H1 (cell line): ENCODE measurements around the gene KCNH6. TPM values are rescaled to one million over a fixed set of nuclear protein-coding genes. Genes with fewer than 3 reads are reported as not detected.

Source experiments
- CTCF ChIA-PET: fragments of 300-600 bp; sonication (Branson Sonifier 250); formaldehyde crosslinking; loops from one replicate; lab custom pipeline; 2021; ENCODE audit not compliant: partially characterized antibody; lab: Charles Lee
- POLR2A ChIA-PET: fragments of 300-600 bp; sonication (Branson Sonifier 250); formaldehyde crosslinking; loops from one replicate; lab custom pipeline; 2021; ENCODE audit warnings: inconsistent platforms; ENCODE audit not compliant: partially characterized antibody; lab: Charles Lee
- DNase-seq, 2 experiments: peaks; one replicate each; pipeline versions ENCODE4 v3.0.0 to v3.0.0-alpha.2; 2010 to 2022; ENCODE audit warnings: low spot score in 2 of 2, low read depth in 1 of 2, mixed read lengths in 1 of 2
- FAIRE-seq: peaks from 2 replicates; lab custom pipeline; 2011; peaks lifted over from hg19 to GRCh38; lab: Jason Lieb, UNC
- H2AFZ ChIP-seq: 2 replicates; pipeline ENCODE4 v1.8.1; 2012; ENCODE audit warnings: low read length, inconsistent platforms
- H2AK5ac ChIP-seq: 2 replicates; pipeline ENCODE4 v1.6.1; 2013; ENCODE audit warnings: low read depth, low read length
- H2BK120ac ChIP-seq: replicated peaks from 2 replicates; pipeline ENCODE3; 2013; ENCODE audit warnings: low read depth, low read length, inconsistent platforms
- H2BK12ac ChIP-seq: 2 replicates; pipeline ENCODE4 v1.6.1; 2013; ENCODE audit warnings: low read depth, low read length
- H2BK15ac ChIP-seq: 2 replicates; pipeline ENCODE4 v1.6.1; 2013; ENCODE audit warnings: low read length
- H2BK20ac ChIP-seq: 2 replicates; pipeline ENCODE4 v1.6.1; 2013; ENCODE audit warnings: low read length
- H2BK5ac ChIP-seq: 2 replicates; pipeline ENCODE4 v1.6.1; 2013; ENCODE audit warnings: low read depth, low read length
- H3K14ac ChIP-seq: 2 replicates; pipeline ENCODE4 v1.6.1; 2013; ENCODE audit warnings: inconsistent platforms; ENCODE audit not compliant: insufficient read length
- H3K18ac ChIP-seq: 2 replicates; pipeline ENCODE4 v1.6.1; 2013; ENCODE audit warnings: low read length; ENCODE audit errors: extremely low read depth
- H3K23ac ChIP-seq: 2 replicates; pipeline ENCODE4 v1.6.1; 2013; ENCODE audit warnings: inconsistent platforms; ENCODE audit not compliant: insufficient read length
- H3K23me2 ChIP-seq: 2 replicates; pipeline ENCODE4 v1.6.1; 2013; ENCODE audit warnings: low read depth, low read length
- H3K27ac ChIP-seq: 2 replicates; pipeline ENCODE4 v1.6.1; 2011; ENCODE audit warnings: low read depth, low read length, inconsistent platforms
- H3K27me3 ChIP-seq, 4 experiments: replicated peaks in 1 of 4; 1 replicate in 1 of 4; 2 replicates in 3 of 4; pipeline versions ENCODE4 v1.6.1 to v1.8.1; 2011 to 2013; ENCODE audit warnings: low read length in 3 of 4, mild to moderate bottlenecking in 3 of 4, inconsistent platforms in 2 of 4, mixed read lengths in 2 of 4, moderate library complexity in 1 of 4; ENCODE audit not compliant: control insufficient read depth in 3 of 4, insufficient read depth in 3 of 4; ENCODE audit errors: extremely low read depth in 1 of 4
- H3K36me3 ChIP-seq, 4 experiments: 2 replicates each; pipeline versions ENCODE4 v1.6.1 to v1.8.1; 2011 to 2013; ENCODE audit warnings: mild to moderate bottlenecking in 4 of 4, low read length in 3 of 4, moderate library complexity in 2 of 4, control low read depth in 1 of 4, inconsistent platforms in 1 of 4; ENCODE audit not compliant: insufficient read depth in 4 of 4, control insufficient read depth in 2 of 4
- H3K4ac ChIP-seq: replicated peaks from 2 replicates; pipeline ENCODE3; 2013; ENCODE audit warnings: low read length, low read depth, mixed read lengths, inconsistent platforms; ENCODE audit not compliant: insufficient read length
- H3K4me1 ChIP-seq, 4 experiments: replicated peaks in 1 of 4; 1 replicate in 1 of 4; 2 replicates in 3 of 4; pipeline versions ENCODE4 v1.6.1 to v1.8.1; 2011 to 2013; ENCODE audit warnings: low read length in 3 of 4, inconsistent platforms in 2 of 4, mixed read lengths in 1 of 4; ENCODE audit not compliant: insufficient read depth in 4 of 4, control insufficient read depth in 3 of 4
- H3K4me2 ChIP-seq, 2 experiments: 2 replicates each; pipeline versions ENCODE4 v1.6.1 to v1.8.1; 2011 to 2013; ENCODE audit warnings: low read depth in 2 of 2, low read length in 2 of 2, control low read depth in 1 of 2, inconsistent platforms in 1 of 2, mild to moderate bottlenecking in 1 of 2; ENCODE audit not compliant: insufficient read depth in 1 of 2
- H3K4me3 ChIP-seq, 4 experiments: fragments of 200-600, 300-600 bp in 1 of 4; sonication (generic), shearing (Covaris generic), sonication (Bioruptor Twin) in 1 of 4; 2 replicates each; pipeline versions ENCODE4 v1.5.1 to v1.8.1; 2011 to 2016; ENCODE audit warnings: low read length in 4 of 4, low read depth in 3 of 4, control low read depth in 2 of 4, inconsistent platforms in 2 of 4, mild to moderate bottlenecking in 2 of 4, mixed read lengths in 1 of 4, moderate library complexity in 1 of 4; ENCODE audit not compliant: insufficient read depth in 2 of 4; ENCODE audit errors: extremely low read depth in 1 of 4
- H3K56ac ChIP-seq: replicated peaks from 2 replicates; pipeline ENCODE3; 2013; ENCODE audit warnings: low read depth, mild to moderate bottlenecking, mixed read lengths, low read length, inconsistent platforms; ENCODE audit not compliant: insufficient read length
- H3K79me1 ChIP-seq: 2 replicates; pipeline ENCODE4 v1.6.1; 2013; ENCODE audit warnings: low read depth, low read length, control low read depth
- H3K79me2 ChIP-seq, 2 experiments: 2 replicates each; pipeline versions ENCODE4 v1.6.1 to v1.8.1; 2012 to 2013; ENCODE audit warnings: low read length in 2 of 2, mild to moderate bottlenecking in 2 of 2, inconsistent platforms in 1 of 2; ENCODE audit not compliant: insufficient read depth in 2 of 2, control insufficient read depth in 1 of 2
- H3K9ac ChIP-seq, 4 experiments: replicated peaks in 1 of 4; 1 replicate in 1 of 4; 2 replicates in 3 of 4; pipeline versions ENCODE4 v1.6.1 to v1.8.1; 2011 to 2013; ENCODE audit warnings: low read depth in 3 of 4, low read length in 3 of 4, control low read depth in 2 of 4, mild to moderate bottlenecking in 2 of 4, moderate library complexity in 2 of 4, inconsistent platforms in 1 of 4; ENCODE audit errors: extremely low read depth in 1 of 4
- H3K9me3 ChIP-seq, 2 experiments: 2 replicates each; pipeline versions ENCODE4 v1.6.1 to v1.8.1; 2012 to 2013; ENCODE audit warnings: mild to moderate bottlenecking in 2 of 2, moderate library complexity in 2 of 2, control low read depth in 1 of 2, inconsistent platforms in 1 of 2, low read depth in 1 of 2, low read length in 1 of 2, mixed read lengths in 1 of 2; ENCODE audit not compliant: insufficient read depth in 2 of 2
- H4K20me1 ChIP-seq, 2 experiments: replicated peaks in 1 of 2; 2 replicates each; pipeline versions ENCODE3 to v1.8.1; 2011 to 2013; ENCODE audit warnings: inconsistent platforms in 2 of 2, low read length in 2 of 2, mild to moderate bottlenecking in 1 of 2; ENCODE audit not compliant: insufficient read depth in 2 of 2, control insufficient read depth in 1 of 2
- H4K5ac ChIP-seq: 2 replicates; pipeline ENCODE4 v1.6.1; 2013; ENCODE audit warnings: low read length, low read depth, mixed read lengths, inconsistent platforms; ENCODE audit not compliant: insufficient read length
- H4K8ac ChIP-seq: 2 replicates; pipeline ENCODE4 v1.8.0; 2013; ENCODE audit warnings: mild to moderate bottlenecking, moderate library complexity, low read length, inconsistent platforms; ENCODE audit not compliant: insufficient read depth; ENCODE audit errors: extremely low read depth
- H4K91ac ChIP-seq: replicated peaks from 2 replicates; pipeline ENCODE3; 2013; ENCODE audit warnings: low read length, mixed read lengths, inconsistent platforms; ENCODE audit not compliant: insufficient read length
- SRF ChIP-seq: IDR thresholded peaks from 2 replicates; pipeline ENCODE4 v1.6.1; 2011; ENCODE audit warnings: mild to moderate bottlenecking, low read depth, low read length, moderate library complexity
- WGBS, 2 experiments: shearing (Covaris generic) in 1 of 2; methylation state at CpG; one replicate each; pipeline versions ENCODE4 v1.1.6 to v1.1.7; 2013 to 2015; ENCODE audit warnings: low lambda C conversion rate in 2 of 2, mixed read lengths in 2 of 2, inconsistent platforms in 1 of 2, low coverage in 1 of 2, missing lambda C conversion rate in 1 of 2; ENCODE audit not compliant: insufficient replicate concordance in 2 of 2, insufficient coverage in 1 of 2, insufficient read length in 1 of 2; ENCODE audit errors: extremely low coverage in 1 of 2, missing lambda C conversion rate in 1 of 2; 5-methylcytosine and 5-hydroxymethylcytosine counted together
- polyA plus RNA-seq, 7 experiments: library from polyadenylated mRNA; depleted of rRNA in 3 of 7; stranded (reverse) in 5 of 7; unstranded in 2 of 7; fragments of >200 nt in 5 of 7; fragments of 200-250 nt in 2 of 7; gene quantifications; 1 replicate in 5 of 7; 2 replicates in 1 of 7; 4 replicates in 1 of 7; pipeline versions ENCODE4 v1.2.1 to v1.2.3, GENCODE V29; 2011 to 2013; ENCODE audit warnings: missing spikeins in 2 of 7, mixed read lengths in 2 of 7
- total RNA-seq: library from RNA; stranded (reverse); fragmentation: NEBNext Ultra II Directional; extraction: Animal tissue kit (Norgen Biotek cat#: 25700); gene quantifications from 2 replicates; pipeline ENCODE4 v1.2.1, GENCODE V29; 2021

KCNH6 gene
- total and polyA plus RNA-seq, 2 of the 8 experiments (the other 6 are each of a cell fraction or from before 2014, with no cell fraction given): 1.8 to 3.6 TPM

DNA sequence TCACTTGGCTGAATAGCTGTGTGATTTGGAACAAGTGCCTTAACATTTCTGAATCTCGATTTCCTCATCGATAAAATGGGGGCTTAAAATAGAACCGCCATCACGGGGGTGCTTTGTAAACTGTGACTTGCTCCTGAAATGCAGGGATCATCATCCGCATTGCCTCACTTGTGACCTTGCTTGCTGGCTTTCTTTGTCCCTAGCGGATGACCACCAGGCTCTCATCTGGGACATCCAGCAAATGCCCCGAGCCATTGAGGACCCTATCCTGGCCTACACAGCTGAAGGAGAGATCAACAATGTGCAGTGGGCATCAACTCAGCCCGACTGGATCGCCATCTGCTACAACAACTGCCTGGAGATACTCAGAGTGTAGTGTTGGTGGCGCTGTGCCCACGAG is 65.6 kb downstream of the KCNH6 start:
- DNase-seq (no peak), FAIRE-seq (no peak)
- TF ChIP-seq SRF: no peak
- WGBS, 2 experiments: 89% methylated on average over 11 of the region's 11 CpGs; no CpG with 5 or more reads in 1 of the 2 experiments
- no peaks in the 10 kb centered on the region; the same call in 1 of the 2 replicates for H3K23me2 ChIP-seq
- peaks cover 0 to 2% of the 10 kb centered on the region in 2 experiments for H4K20me1 ChIP-seq
- H3K4me2 ChIP-seq: no peak overlapping the region
- no peak overlapping the region; the same call in 1 of the 2 replicates for H3K27ac ChIP-seq
- H2AFZ ChIP-seq: no peak overlapping the region
- no peaks in the 10 kb centered on the region for H3K4me1 ChIP-seq
- H3K9me3 ChIP-seq: no peaks in the 10 kb centered on the region
- no peak overlapping the region for H3K4me3 ChIP-seq
- H2BK5ac ChIP-seq: no peak overlapping the region
- H4K5ac ChIP-seq: no peak overlapping the region
- no peaks in the 10 kb centered on the region for H3K27me3 ChIP-seq
- H2BK15ac ChIP-seq: no peak overlapping the region
- H3K56ac ChIP-seq: no peak overlapping the region
- H3K23ac ChIP-seq: no peak overlapping the region
- CTCF ChIA-PET: interaction anchor here (1.0 to 1.4 kb wide), 4 partner anchors 18 to 146 kb away, joined by 3 to 4 read pairs (median 3); no protein-coding TSS in a partner anchor
- H3K9ac ChIP-seq: no peak overlapping the region
- peaks cover 22 to 51% (median 41%) of the 10 kb centered on the region in 4 experiments for H3K36me3 ChIP-seq
- H3K79me2 ChIP-seq: no peaks in the 10 kb centered on the region
- H4K8ac ChIP-seq: no peak overlapping the region
- H2BK120ac ChIP-seq: no peak overlapping the region
- H3K4ac ChIP-seq: no peak overlapping the region
- no peak overlapping the region for H2AK5ac ChIP-seq
- H3K18ac ChIP-seq: no peak overlapping the region
- no peak overlapping the region for H3K14ac ChIP-seq
- POLR2A ChIA-PET: no interaction called here
- 0 out of 2 replicates have a peak overlapping the region, but pooled peaks have one; percentile 27 for H2BK12ac ChIP-seq
- H4K91ac ChIP-seq: no peak overlapping the region
- H3K79me1 ChIP-seq: no peaks in the 10 kb centered on the region; the same call in 1 of the 2 replicates
- no peak overlapping the region for H2BK20ac ChIP-seq
